Activated CD4-positive, alpha-beta T cell treated with anti-CD3 and anti-CD28 coated beads, Interleukin-2, amount 10 ng/mL, durations not matched to agents 7 days and 5 days (primary cell): Measurements from ENCODE around the gene PSORS1C1. TPM values are rescaled to one million over a fixed set of nuclear protein-coding genes. Genes with fewer than 3 reads are reported as not detected.

Experiments
- CTCF ChIA-PET: fragments of 350-600 bp; sonication (Branson Sonifier 250); formaldehyde crosslinking; loops from one replicate; lab custom pipeline; 2021; ENCODE audit warnings: antibody characterized with exemption; lab: Charles Lee
- POLR2A ChIA-PET: fragments of 350-600 bp; sonication (Branson Sonifier 250); formaldehyde crosslinking; loops from one replicate; lab custom pipeline; 2021; ENCODE audit warnings: antibody characterized with exemption; lab: Charles Lee
- DNase-seq: peaks from one replicate; pipeline ENCODE4 v3.0.0-alpha.2; 2020
- H3K27ac Mint-ChIP-seq: one replicate; pipeline ENCODE4 v1.8.0; 2021; ENCODE audit warnings: mild to moderate bottlenecking, moderate library complexity, mixed read lengths
- H3K27me3 Mint-ChIP-seq: one replicate; pipeline ENCODE4 v1.8.0; 2021; ENCODE audit warnings: mixed read lengths
- H3K36me3 Mint-ChIP-seq: one replicate; pipeline ENCODE4 v1.8.0; 2021; ENCODE audit warnings: low read depth, mixed read lengths
- H3K4me1 Mint-ChIP-seq: one replicate; pipeline ENCODE4 v1.8.0; 2021; ENCODE audit warnings: mixed read lengths
- H3K4me3 Mint-ChIP-seq: one replicate; pipeline ENCODE4 v1.8.0; 2021; ENCODE audit warnings: mild to moderate bottlenecking, moderate library complexity, mixed read lengths
- H3K9me3 Mint-ChIP-seq: one replicate; pipeline ENCODE4 v1.8.0; 2021; ENCODE audit warnings: mixed read lengths
- total RNA-seq, 2 experiments: library from RNA; stranded (reverse); gene quantifications; one replicate each; pipeline ENCODE4 v1.2.3, GENCODE V29; 2021

The PSORS1C1 gene
- total RNA-seq, 2 experiments from 2014 or later, result 0.57 TPM; not detected in 1

GRCh38 chr6:31121131-31121790 lies 6.7 kb downstream of the PSORS1C1 start:
- CTCF ChIA-PET, result interaction anchor here (0.9 to 1.8 kb wide), 2 partner anchors 17 to 75 kb away, joined by 3 to 4 read pairs; no protein-coding TSS in a partner anchor
- POLR2A ChIA-PET, result no interaction called here
- Mint-ChIP-seq H3K27ac (no peak overlapping the region), H3K9me3 (no peaks in the 10 kb centered on the region), H3K4me3 (no peak overlapping the region), H3K36me3 (no peaks in the 10 kb centered on the region), H3K27me3 (peaks cover 2% of the 10 kb centered on the region), H3K4me1 (no peaks in the 10 kb centered on the region)
- DNase-seq, result no peak

GRCh38 chr6:31122791-31123706 lies 8.4 kb downstream of the PSORS1C1 start:
- CTCF ChIA-PET, result interaction anchor here (1.1 to 1.3 kb wide), 2 partner anchors 15 to 42 kb away, joined by 3 read pairs; partner anchors contain the start of gene PSORS1C2
- Mint-ChIP-seq H3K4me3 (no peak overlapping the region), H3K9me3 (no peaks in the 10 kb centered on the region), H3K36me3 (no peaks in the 10 kb centered on the region), H3K27me3 (peaks cover 2% of the 10 kb centered on the region), H3K27ac (no peak overlapping the region), H3K4me1 (no peaks in the 10 kb centered on the region)
- POLR2A ChIA-PET, result no interaction called here
- DNase-seq, result no peak

GRCh38 chr6:31125162-31125561 lies 10.6 kb downstream of the PSORS1C1 start:
- Mint-ChIP-seq H3K9me3 (no peaks in the 10 kb centered on the region), H3K27me3 (peaks cover 13% of the 10 kb centered on the region), H3K27ac (no peak overlapping the region), H3K36me3 (no peaks in the 10 kb centered on the region), H3K4me3 (no peak overlapping the region), H3K4me1 (no peaks in the 10 kb centered on the region)
- CTCF ChIA-PET, result interaction anchor here (0.8 kb wide), 1 partner anchor 12 kb away, joined by 3 read pairs; no protein-coding TSS in a partner anchor
- POLR2A ChIA-PET, result no interaction called here
- DNase-seq, result no peak

DNA sequence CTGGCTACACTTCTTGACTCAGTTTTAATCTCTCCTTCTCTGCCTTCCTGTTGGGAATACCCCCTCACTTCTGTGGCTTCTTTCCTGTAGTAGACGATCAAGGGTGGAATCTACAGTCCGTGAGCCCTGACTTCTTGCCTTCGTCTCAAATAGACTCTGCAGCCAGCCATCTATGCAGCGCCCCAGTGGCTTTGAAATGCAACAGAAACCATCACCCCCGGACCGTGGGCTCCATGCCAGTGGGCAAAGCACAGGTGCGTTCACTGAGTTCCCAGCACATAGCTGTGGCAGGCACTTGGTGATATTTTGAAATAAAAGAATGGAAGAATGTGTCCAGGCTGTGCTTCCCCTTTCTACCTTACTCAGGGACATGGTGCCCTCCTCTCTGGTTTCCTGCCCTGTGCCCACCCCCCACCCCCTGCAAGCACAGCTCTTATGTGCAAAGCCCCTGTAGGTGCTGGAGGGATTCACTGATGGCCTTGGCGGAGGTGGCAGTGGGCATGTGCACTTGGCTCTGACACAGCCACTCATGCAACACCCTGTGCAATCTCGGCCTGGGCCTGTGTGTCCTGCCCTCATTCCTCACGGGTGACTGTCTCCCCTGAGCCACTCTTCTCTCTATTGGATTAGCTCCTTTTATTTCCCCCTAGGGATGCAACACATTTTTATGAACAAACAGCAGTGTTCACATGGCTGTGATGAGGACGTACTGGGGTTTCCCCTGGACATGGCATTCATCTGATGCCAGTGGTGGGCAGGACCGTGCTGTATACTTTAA lies 11.2 kb downstream of the PSORS1C1 start:
- no peaks in the 10 kb centered on the region for H3K4me1 Mint-ChIP-seq
- ChIA-PET POLR2A (no interaction called here), CTCF (interaction anchor here (0.8 to 1.7 kb wide), 2 partner anchors 9 to 12 kb away, joined by 3 to 5 read pairs; no protein-coding TSS in a partner anchor)
- H3K9me3 Mint-ChIP-seq, result no peaks in the 10 kb centered on the region
- peaks cover 13% of the 10 kb centered on the region for H3K27me3 Mint-ChIP-seq
- DNase-seq, result no peak
- no peaks in the 10 kb centered on the region for H3K36me3 Mint-ChIP-seq
- no peak overlapping the region for H3K27ac Mint-ChIP-seq
- no peak overlapping the region for H3K4me3 Mint-ChIP-seq

DNA sequence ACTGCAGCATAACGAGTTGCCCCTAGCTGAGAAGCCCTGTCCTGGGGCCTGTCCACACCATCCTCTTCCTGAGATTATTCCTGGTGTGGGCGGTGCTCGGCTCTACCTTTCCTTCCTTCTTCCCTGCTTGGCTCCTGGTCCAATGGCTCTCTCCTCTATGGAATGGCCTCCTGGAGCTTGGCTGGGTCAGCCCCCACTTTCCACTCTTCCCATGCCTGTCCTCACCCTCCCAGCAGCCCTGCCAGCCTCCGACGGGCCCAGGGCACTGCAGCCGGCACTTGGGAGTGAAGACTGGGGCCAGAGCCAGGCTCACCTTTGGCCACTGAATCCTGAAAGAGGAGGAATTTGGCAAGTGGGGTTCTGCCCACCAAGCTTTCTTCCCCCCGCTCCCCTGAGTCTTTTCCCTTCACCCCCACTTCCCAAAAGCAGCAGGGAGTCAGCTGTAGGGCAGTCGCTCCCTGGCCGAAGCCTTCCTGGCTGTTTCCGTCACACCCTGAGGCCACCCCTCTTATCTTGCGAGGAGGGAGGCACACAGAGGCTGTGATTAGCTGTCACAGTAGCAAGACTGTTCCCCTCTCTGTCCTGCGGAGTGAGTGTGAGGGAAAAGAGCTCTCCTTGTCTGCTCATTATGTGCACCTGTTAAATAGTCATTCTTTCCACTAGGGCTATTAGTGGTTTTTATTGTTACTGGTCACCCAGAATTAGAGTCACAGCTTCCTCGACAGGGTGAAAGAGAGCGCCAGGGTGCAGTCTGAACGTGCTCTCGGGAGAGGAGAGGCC lies 12.0 kb downstream of the PSORS1C1 start:
- no peak for DNase-seq
- Mint-ChIP-seq H3K4me3 (no peak overlapping the region), H3K36me3 (no peaks in the 10 kb centered on the region), H3K27ac (no peak overlapping the region), H3K27me3 (peaks cover 13% of the 10 kb centered on the region), H3K9me3 (no peaks in the 10 kb centered on the region), H3K4me1 (no peaks in the 10 kb centered on the region)
- ChIA-PET CTCF (interaction anchor here (0.6 to 1.7 kb wide), 2 partner anchors 10 to 218 kb away, joined by 3 to 5 read pairs; no protein-coding TSS in a partner anchor), POLR2A (interaction anchor here (0.6 kb wide), 1 partner anchor 449 kb away, joined by 6 read pairs; no protein-coding TSS in a partner anchor)

DNA sequence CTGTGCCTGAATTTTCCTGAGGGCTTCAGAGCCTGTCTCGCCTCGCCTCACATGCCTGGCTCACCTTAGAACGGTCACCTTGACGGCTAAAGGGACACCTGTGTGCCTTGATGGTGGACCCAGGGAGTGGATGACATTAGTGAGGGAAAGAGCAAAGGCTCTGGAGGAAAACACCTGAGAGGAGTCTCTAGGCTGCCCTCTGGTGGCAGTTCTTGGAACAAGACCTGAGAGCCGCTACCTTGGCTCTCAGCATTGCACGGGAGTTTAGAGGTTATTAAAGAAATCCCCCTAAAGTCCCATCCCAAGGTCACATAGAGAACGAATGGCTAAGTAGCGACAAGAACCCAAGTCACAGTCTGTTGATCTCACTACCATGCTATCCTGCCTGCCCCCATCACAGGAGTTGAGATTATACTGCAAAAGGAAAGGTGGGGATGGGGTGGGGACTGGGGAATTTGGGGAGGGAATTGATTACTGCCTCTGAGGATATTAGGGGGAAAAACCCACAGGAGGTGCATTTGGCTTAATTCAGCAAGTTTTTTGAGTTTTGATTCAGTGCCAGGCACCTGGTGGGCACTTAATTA lies 13.6 kb downstream of the PSORS1C1 start:
- Mint-ChIP-seq H3K4me1 (no peaks in the 10 kb centered on the region), H3K27ac (no peak overlapping the region), H3K27me3 (peaks cover 13% of the 10 kb centered on the region), H3K9me3 (no peaks in the 10 kb centered on the region), H3K36me3 (no peaks in the 10 kb centered on the region), H3K4me3 (no peak overlapping the region)
- CTCF ChIA-PET, result interaction anchor here (0.7 to 1.6 kb wide), 4 partner anchors 13 to 392 kb away, joined by 3 to 4 read pairs (median 3); no protein-coding TSS in a partner anchor
- POLR2A ChIA-PET, result no interaction called here
- peak; percentile 79 for DNase-seq

- no peaks in the 10 kb centered on the region for H3K36me3 Mint-ChIP-seq
Measured at GRCh38 chr6:31129130-31129529, 14.5 kb downstream of the PSORS1C1 start.

GRCh38 chr6:31130751-31131150 lies 16.2 kb downstream of the PSORS1C1 start:
- Mint-ChIP-seq H3K27me3 (peaks cover 13% of the 10 kb centered on the region), H3K4me3 (no peak overlapping the region), H3K27ac (no peak overlapping the region), H3K4me1 (no peaks in the 10 kb centered on the region), H3K36me3 (no peaks in the 10 kb centered on the region), H3K9me3 (no peaks in the 10 kb centered on the region)
- CTCF ChIA-PET, result interaction anchor here (0.7 to 1.9 kb wide), 5 partner anchors 14 to 236 kb away, joined by 3 to 11 read pairs (median 4); no protein-coding TSS in a partner anchor
- POLR2A ChIA-PET, result interaction anchor here (0.5 kb wide), 1 partner anchor 178 kb away, joined by 3 read pairs; no protein-coding TSS in a partner anchor
- no peak for DNase-seq

More at GRCh38 chr6:31129130-31129529, 14.5 kb downstream of the PSORS1C1 start:
- H3K27ac Mint-ChIP-seq, result no peak overlapping the region
- no peak overlapping the region for H3K4me3 Mint-ChIP-seq
- H3K27me3 Mint-ChIP-seq, result peaks cover 13% of the 10 kb centered on the region
- no peaks in the 10 kb centered on the region for H3K9me3 Mint-ChIP-seq
- ChIA-PET CTCF (interaction anchor here (0.7 to 1.9 kb wide), 7 partner anchors 8 to 392 kb away, joined by 3 to 11 read pairs (median 3); no protein-coding TSS in a partner anchor), POLR2A (no interaction called here)
- no peaks in the 10 kb centered on the region for H3K4me1 Mint-ChIP-seq
- no peak for DNase-seq

DNA sequence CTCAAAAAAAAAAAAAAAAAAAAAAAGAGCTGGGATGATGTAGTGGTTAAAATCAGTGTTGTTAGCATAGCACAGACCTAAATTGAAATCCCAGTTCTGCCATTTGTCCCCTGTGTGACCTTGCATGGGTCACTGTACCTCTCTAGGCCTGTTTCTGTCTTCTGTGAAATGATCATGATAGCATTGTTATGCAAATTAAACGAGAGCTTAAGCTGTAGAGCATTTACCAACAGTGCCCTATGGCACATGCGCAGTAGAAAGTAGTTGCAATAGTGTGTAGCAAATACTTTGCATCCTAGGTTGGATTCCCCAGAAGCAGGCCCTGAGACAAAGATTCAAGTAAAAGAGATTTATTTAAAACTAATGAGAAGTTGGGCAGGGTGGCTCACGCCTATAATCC lies 17.0 kb downstream of the PSORS1C1 start:
- POLR2A ChIA-PET, result no interaction called here
- Mint-ChIP-seq H3K4me1 (no peaks in the 10 kb centered on the region), H3K27me3 (peaks cover 13% of the 10 kb centered on the region), H3K4me3 (no peak overlapping the region), H3K27ac (no peak overlapping the region), H3K9me3 (no peaks in the 10 kb centered on the region), H3K36me3 (no peaks in the 10 kb centered on the region)
- DNase-seq, result no peak
- CTCF ChIA-PET, result interaction anchor here (1.5 kb wide), 1 partner anchor 19 kb away, joined by 4 read pairs; the partner anchor contains the start of gene C6orf15

- CTCF ChIA-PET, result interaction anchor here (0.9 to 3.4 kb wide), 5 partner anchors 13 to 242 kb away, joined by 3 to 14 read pairs (median 3); partner anchors contain the start of gene C6orf15
- H3K27me3 Mint-ChIP-seq, result peaks cover 13% of the 10 kb centered on the region
- no peak overlapping the region for H3K4me3 Mint-ChIP-seq
- H3K4me1 Mint-ChIP-seq, result peaks cover 5% of the 10 kb centered on the region
- POLR2A ChIA-PET, result no interaction called here
- no peaks in the 10 kb centered on the region for H3K9me3 Mint-ChIP-seq
- no peak overlapping the region for H3K27ac Mint-ChIP-seq
- H3K36me3 Mint-ChIP-seq, result no peaks in the 10 kb centered on the region
- no peak for DNase-seq
Measured at GRCh38 chr6:31132806-31133205, 18.2 kb downstream of the PSORS1C1 start.

DNA sequence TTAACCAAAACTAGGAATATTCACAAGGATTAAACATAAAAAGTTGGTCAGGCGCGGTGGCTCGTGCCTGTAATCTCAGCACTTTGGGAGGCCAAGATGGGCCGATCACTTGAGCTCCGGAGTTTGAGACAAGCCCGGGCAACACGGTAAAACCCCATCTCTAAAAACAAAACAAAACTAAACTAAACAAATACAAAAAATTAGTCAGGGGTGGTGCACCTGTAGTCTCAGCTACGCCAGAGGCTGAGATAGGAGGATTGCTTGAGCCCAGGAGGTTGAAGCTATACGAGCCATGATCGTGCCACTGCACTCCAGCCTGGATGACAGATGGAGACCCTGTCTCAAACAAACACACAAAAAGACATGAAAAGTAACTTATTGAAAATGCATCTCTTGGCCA lies 21.1 kb downstream of the PSORS1C1 start:
- CTCF ChIA-PET, result interaction anchor here (0.6 to 1.2 kb wide), 2 partner anchors 27 to 57 kb away, joined by 4 read pairs; no protein-coding TSS in a partner anchor
- POLR2A ChIA-PET, result interaction anchor here (0.6 kb wide), 1 partner anchor 214 kb away, joined by 3 read pairs; no protein-coding TSS in a partner anchor
- H3K4me3 Mint-ChIP-seq, result no peak overlapping the region
- no peak overlapping the region for H3K27ac Mint-ChIP-seq
- no peaks in the 10 kb centered on the region for H3K27me3 Mint-ChIP-seq
- no peaks in the 10 kb centered on the region for H3K36me3 Mint-ChIP-seq
- no peaks in the 10 kb centered on the region for H3K9me3 Mint-ChIP-seq
- peaks cover 6% of the 10 kb centered on the region for H3K4me1 Mint-ChIP-seq
- no peak for DNase-seq
